Epithelial cell of esophagus (primary cell): ENCODE measurements around the gene TMEM131L.

Experiments used
- DNase-seq: peaks from one replicate; pipeline ENCODE4 v3.0.0; 2010; ENCODE audit warnings: low read depth
- H3K4me3 ChIP-seq: 2 replicates; pipeline ENCODE4 v1.5.1; 2011; ENCODE audit warnings: mild to moderate bottlenecking, low read length, control low read depth
- TF ChIP-seq, protein P1 (sequence below): IDR thresholded peaks from 2 replicates; pipeline ENCODE4 v1.5.1; 2011; ENCODE audit warnings: low read depth, mild to moderate bottlenecking, low read length, control low read depth, inconsistent platforms; ENCODE audit not compliant: insufficient read depth; ENCODE audit errors: missing control alignments

The TMEM131L gene

DNA sequence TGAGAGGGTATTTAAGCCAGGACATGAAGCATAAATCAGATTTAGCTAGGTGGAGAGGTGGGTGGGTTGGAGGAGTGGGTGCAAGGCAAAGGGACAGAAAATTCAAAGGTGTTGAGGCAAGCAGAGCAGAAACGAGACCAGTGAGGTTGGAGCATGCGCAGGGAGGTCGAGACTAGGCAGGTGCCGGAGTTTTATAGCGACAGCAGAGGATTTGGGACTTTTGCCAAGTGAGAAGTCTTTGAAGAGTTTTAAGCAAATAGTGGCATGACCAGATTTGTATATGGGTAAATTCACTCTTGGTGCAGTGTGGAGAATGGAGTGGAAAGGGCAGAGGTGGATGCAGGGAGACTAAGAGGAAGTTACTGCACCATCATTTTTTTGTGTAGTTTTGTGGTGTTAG is 110.9 kb downstream of the TMEM131L start:
- TF ChIP-seq, protein P1, sequence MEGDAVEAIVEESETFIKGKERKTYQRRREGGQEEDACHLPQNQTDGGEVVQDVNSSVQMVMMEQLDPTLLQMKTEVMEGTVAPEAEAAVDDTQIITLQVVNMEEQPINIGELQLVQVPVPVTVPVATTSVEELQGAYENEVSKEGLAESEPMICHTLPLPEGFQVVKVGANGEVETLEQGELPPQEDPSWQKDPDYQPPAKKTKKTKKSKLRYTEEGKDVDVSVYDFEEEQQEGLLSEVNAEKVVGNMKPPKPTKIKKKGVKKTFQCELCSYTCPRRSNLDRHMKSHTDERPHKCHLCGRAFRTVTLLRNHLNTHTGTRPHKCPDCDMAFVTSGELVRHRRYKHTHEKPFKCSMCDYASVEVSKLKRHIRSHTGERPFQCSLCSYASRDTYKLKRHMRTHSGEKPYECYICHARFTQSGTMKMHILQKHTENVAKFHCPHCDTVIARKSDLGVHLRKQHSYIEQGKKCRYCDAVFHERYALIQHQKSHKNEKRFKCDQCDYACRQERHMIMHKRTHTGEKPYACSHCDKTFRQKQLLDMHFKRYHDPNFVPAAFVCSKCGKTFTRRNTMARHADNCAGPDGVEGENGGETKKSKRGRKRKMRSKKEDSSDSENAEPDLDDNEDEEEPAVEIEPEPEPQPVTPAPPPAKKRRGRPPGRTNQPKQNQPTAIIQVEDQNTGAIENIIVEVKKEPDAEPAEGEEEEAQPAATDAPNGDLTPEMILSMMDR = no peak
- no peak overlapping the region for H3K4me3 ChIP-seq
- no peak for DNase-seq

DNA sequence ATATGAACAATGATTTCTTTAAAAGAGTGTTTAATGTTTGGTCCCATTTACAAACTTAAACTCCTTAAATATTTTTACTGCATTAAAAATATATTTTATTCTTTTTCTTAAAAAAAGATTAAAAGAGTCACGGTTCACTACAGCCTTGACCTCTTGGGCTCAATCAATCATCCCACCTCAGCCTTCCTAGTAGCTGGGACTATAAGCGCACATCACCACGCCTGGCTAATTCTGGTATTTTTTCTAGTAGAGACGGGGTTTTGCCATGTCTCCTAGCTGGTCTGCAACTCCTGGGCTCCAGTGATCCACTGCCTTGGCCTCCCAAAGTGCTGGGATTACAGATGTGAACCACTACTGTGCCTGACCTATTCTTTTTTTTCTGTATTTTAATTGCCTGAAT is 113.2 kb downstream of the TMEM131L start:
- no peak overlapping the region for H3K4me3 ChIP-seq
- DNase-seq = no peak
- TF ChIP-seq, protein P1 = no peak

DNA sequence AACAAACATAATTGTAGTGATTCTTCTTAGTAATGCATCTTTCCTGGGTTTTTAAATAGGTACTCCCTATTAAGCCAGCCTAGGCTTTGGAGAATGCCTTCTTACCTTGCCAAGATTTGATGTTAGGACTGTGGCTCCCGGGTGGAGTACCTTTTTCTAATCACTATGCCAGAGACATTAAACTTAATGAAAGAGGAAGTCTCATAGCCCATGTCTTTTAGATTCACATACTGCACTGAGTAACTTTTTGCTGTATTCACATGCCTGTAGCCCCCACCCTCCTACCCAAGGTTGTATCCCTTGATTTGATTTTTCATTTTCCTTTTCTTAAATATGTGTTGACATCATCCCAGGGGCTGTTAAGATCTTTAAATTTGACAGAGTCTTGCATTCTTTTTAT is 113.7 kb downstream of the TMEM131L start:
- no peak for DNase-seq
- TF ChIP-seq, protein P1 = no peak
- no peak overlapping the region for H3K4me3 ChIP-seq

DNA sequence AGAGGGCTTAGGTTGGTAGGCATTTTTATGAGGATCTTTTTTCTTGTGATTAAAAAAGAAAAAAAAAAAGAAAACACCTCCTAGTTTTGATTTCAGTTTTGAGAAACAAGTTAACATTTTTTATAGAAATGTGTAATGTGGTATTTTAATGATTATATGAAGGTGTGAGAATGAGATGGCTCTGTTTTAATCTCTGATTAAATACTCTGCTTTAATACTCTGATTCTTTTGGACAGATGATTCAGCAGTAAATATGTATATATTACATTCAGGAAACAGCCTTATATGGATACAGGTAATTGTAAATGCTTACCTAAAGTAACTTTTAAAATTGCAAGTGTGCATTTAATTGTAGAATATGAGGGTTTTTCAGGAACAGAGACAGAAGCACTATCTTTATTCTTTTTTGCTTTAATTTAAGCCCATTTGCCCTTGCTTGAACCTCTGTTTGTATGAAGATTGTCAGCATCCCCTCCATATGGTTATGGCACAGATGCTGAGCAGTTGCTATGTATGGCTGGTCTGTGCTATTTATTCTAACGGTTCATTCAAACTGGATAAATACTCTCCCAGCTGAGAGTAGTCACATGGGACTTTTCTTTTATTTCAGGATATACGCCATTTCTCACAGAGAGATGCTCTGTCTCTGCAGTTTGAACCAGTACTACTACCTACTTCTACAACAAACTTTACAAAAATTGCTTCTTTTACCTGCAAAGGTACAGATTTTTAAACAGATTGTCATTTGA is 117.0 kb downstream of the TMEM131L start:
- no peak for DNase-seq
- H3K4me3 ChIP-seq = no peak overlapping the region
- TF ChIP-seq, protein P1 = no peak

DNA sequence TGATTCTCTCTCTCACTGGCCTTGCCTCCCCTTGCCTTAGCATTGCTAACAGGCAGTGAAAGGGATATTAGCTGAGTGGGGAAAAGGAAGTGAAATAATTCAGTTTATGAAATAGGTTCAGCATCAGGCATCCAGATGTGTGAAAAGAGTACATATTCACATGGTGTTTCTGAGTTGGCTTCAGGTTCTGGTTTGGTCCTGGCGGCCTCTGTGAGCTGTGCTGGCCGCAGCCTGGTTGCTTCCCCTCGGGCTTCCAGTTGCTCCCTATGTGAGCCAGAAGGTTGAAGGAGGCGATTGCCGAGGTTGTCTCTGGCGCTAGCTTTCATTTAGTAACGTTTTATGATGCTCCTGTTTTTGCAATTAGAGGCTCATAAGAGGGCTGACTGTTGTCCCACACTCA is 118.9 kb downstream of the TMEM131L start:
- H3K4me3 ChIP-seq = no peak overlapping the region
- no peak for DNase-seq
- TF ChIP-seq, protein P1 = no peak

DNA sequence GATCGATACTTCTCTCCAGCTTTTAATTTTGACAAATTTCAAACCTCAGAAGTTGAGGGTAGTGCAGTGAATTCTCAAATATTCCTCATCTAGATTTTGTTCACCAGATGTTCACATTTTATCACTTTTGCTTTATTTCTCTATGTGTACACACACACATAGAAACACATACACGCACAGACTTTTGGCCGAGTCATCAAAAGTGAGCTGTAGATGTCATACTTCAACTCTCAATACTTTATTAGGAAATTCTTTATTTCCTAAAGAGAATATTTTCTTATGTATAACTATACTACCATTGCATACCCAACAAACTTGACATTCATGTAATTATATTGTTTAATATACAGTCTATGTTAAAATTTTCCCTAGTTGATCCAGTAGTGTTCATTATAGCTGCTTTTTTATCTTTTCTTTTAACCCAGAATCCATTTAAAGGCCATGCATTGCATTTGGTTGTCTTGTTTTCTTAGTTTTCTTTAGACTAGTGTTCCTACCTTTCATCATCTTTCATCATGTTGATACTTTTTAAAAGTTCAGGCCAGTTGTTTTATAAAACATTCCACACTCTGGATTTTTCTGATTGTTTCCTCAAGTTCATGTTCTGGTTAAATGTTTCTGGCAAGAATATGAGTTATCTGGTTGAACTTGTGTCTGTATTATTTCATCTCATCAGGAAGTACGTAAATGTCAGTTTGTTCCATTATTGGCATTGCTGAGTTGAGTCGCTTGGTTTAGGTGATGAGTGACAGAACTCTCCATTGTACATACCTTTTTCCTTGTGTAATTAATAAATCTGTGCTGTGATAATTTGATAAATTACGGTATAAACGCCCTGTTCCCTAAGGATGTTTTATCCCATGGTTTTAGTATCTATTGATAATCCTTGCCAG is 123.8 kb downstream of the TMEM131L start:
- H3K4me3 ChIP-seq = no peak overlapping the region
- DNase-seq = no peak
- TF ChIP-seq, protein P1 = no peak

DNA sequence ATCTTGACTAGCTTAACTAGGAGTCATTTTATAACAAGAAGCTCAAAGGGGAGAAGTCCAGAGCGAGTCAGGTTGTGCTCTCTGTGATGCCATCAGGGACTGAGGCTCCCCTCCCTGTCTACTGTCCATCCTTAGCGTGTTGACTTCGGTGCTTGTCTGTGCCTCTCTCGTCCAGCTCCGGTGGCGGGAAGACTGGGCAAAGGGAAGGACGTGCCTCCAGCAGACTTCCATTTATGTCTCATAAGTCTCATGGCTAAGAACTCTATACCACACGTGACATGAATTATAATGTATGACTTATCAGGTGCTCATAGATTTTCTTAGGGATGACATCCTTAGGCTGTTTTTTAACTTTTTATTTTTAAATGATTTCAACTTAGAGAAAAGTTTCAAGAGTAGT is 125.3 kb downstream of the TMEM131L start:
- TF ChIP-seq, protein P1 = no peak
- DNase-seq = no peak
- no peak overlapping the region for H3K4me3 ChIP-seq
